ENCODE results near the gene KIRREL3.

Gene KIRREL3

DNA sequence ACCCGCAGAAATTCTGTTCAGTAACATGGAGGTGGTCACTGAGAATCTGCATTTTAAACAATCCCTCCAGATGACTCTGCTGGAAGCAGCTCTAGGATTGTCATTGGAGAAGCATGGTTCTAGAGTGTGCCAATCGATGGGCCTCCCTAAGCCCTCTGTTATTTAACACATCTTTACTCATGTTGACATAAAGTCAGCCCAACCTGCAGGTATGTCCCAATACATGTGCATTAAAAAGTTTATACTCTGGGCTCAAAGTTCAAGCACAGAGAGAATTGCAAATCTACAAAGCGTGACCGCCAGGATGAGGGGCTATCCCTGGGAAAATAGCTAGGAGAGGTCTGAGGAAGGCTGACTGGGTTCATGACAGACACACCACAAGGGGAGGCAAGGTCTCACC, 116.4 kb downstream of the KIRREL3 start:
- no peaks in the 10 kb centered on the region for H3F3A ChIP-seq (ENCODE audit: insufficient read depth)
- no peak overlapping the region for H3K9ac ChIP-seq (ENCODE audit: low read length)
- no peaks in the 10 kb centered on the region for H3K9me2 ChIP-seq (replicated peaks; ENCODE audit: insufficient read depth, low read length)
- no peaks in the 10 kb centered on the region for H3K79me2 ChIP-seq (ENCODE audit: insufficient read depth, low read length)
- H4K20me1 ChIP-seq (ENCODE audit: low read depth, low read length): no peaks in the 10 kb centered on the region
- no peak overlapping the region for H3K4me2 ChIP-seq (ENCODE audit: low read depth, low read length, poor library complexity, severe bottlenecking)
- TF ChIP-seq, protein P1, sequence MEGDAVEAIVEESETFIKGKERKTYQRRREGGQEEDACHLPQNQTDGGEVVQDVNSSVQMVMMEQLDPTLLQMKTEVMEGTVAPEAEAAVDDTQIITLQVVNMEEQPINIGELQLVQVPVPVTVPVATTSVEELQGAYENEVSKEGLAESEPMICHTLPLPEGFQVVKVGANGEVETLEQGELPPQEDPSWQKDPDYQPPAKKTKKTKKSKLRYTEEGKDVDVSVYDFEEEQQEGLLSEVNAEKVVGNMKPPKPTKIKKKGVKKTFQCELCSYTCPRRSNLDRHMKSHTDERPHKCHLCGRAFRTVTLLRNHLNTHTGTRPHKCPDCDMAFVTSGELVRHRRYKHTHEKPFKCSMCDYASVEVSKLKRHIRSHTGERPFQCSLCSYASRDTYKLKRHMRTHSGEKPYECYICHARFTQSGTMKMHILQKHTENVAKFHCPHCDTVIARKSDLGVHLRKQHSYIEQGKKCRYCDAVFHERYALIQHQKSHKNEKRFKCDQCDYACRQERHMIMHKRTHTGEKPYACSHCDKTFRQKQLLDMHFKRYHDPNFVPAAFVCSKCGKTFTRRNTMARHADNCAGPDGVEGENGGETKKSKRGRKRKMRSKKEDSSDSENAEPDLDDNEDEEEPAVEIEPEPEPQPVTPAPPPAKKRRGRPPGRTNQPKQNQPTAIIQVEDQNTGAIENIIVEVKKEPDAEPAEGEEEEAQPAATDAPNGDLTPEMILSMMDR (IDR thresholded peaks at IDR 0.05; ENCODE audit: insufficient read depth, low read length, poor library complexity, severe bottlenecking): no peak
- no peak for TF ChIP-seq EZH2phosphoT487 (conservative IDR thresholded peaks at IDR 0.05; ENCODE audit: low read length)
- no peak overlapping the region for H3K27ac ChIP-seq (ENCODE audit: low read depth, low read length)
- H3K27me3 ChIP-seq (ENCODE audit: low read length): no peaks in the 10 kb centered on the region
- H3K9me3 ChIP-seq (ENCODE audit: insufficient read depth, low read length): no peaks in the 10 kb centered on the region
- no peaks in the 10 kb centered on the region for H3K36me3 ChIP-seq (ENCODE audit: low read length)
- H2AFZ ChIP-seq (ENCODE audit: low read depth, low read length, severe bottlenecking): no peak overlapping the region
- no peak overlapping the region for H3K4me3 ChIP-seq (ENCODE audit: insufficient read depth, low read length, poor library complexity, severe bottlenecking)

DNA sequence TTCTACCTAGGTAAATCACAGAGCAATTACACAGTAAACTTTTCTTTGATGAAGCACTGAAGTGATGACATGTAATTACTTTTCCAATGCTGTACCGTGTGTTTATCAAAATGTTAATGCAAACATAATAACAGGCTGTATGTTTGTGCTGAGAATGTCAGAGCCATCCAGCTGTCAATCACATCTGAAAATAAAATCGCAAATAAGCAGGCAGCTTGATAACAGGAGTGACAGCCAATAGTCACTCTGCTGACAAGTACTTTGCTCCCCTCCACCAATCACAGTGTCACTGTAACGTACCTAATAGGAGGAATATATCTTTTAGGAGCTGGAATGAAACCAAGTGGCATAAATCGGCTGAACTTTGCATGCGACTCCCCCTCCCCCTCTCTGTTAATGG, 119.7 kb downstream of the KIRREL3 start:
- Histone ChIP-seq H2AFZ (ENCODE audit: low read depth, low read length, severe bottlenecking) (no peak overlapping the region), H3F3A (ENCODE audit: insufficient read depth) (no peaks in the 10 kb centered on the region), H3K79me2 (ENCODE audit: insufficient read depth, low read length) (no peaks in the 10 kb centered on the region), H3K9me3 (ENCODE audit: insufficient read depth, low read length) (no peaks in the 10 kb centered on the region), H3K9me2 (replicated peaks; ENCODE audit: insufficient read depth, low read length) (no peaks in the 10 kb centered on the region), H3K9ac (ENCODE audit: low read length) (no peak overlapping the region), H3K27me3 (ENCODE audit: low read length) (no peaks in the 10 kb centered on the region), H3K4me3 (ENCODE audit: insufficient read depth, low read length, poor library complexity, severe bottlenecking) (no peak overlapping the region), H3K36me3 (ENCODE audit: low read length) (no peaks in the 10 kb centered on the region), H4K20me1 (ENCODE audit: low read depth, low read length) (no peaks in the 10 kb centered on the region), H3K4me2 (ENCODE audit: low read depth, low read length, poor library complexity, severe bottlenecking) (no peak overlapping the region), H3K27ac (ENCODE audit: low read depth, low read length) (no peak overlapping the region)
- TF ChIP-seq, protein P1 (IDR thresholded peaks at IDR 0.05; ENCODE audit: insufficient read depth, low read length, poor library complexity, severe bottlenecking): no peak
- TF ChIP-seq EZH2phosphoT487 (conservative IDR thresholded peaks at IDR 0.05; ENCODE audit: low read length): no peak

DNA sequence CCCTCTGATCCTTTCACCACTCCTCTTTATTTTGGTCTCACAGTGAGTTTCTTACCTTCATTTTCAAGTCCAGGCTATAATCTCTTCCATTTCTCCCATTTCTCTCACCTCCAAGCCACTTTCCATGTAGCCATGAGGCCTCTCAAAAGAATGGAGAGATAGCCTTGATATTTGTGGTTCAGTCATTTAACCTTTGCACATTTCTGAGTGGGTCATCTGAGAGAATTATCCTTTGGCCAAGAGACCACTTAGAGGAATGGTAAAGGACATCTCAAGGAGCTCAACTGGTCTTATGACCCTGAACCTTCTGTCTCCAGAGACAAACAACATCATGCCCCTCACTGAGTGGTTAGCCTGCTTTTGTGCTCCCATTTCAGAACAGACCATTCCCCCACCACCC, 121.1 kb downstream of the KIRREL3 start:
- no peaks in the 10 kb centered on the region for H3F3A ChIP-seq (ENCODE audit: insufficient read depth)
- TF ChIP-seq, protein P1 (IDR thresholded peaks at IDR 0.05; ENCODE audit: insufficient read depth, low read length, poor library complexity, severe bottlenecking): no peak
- TF ChIP-seq EZH2phosphoT487 (conservative IDR thresholded peaks at IDR 0.05; ENCODE audit: low read length): no peak
- H3K27ac ChIP-seq (ENCODE audit: low read depth, low read length): no peak overlapping the region
- no peak overlapping the region for H3K4me2 ChIP-seq (ENCODE audit: low read depth, low read length, poor library complexity, severe bottlenecking)
- no peaks in the 10 kb centered on the region for H3K27me3 ChIP-seq (ENCODE audit: low read length)
- H4K20me1 ChIP-seq (ENCODE audit: low read depth, low read length): no peaks in the 10 kb centered on the region
- no peaks in the 10 kb centered on the region for H3K9me3 ChIP-seq (ENCODE audit: insufficient read depth, low read length)
- no peak overlapping the region for H3K9ac ChIP-seq (ENCODE audit: low read length)
- H3K79me2 ChIP-seq (ENCODE audit: insufficient read depth, low read length): no peaks in the 10 kb centered on the region
- no peak overlapping the region for H3K4me3 ChIP-seq (ENCODE audit: insufficient read depth, low read length, poor library complexity, severe bottlenecking)
- H2AFZ ChIP-seq (ENCODE audit: low read depth, low read length, severe bottlenecking): no peak overlapping the region
- no peaks in the 10 kb centered on the region for H3K36me3 ChIP-seq (ENCODE audit: low read length)
- no peaks in the 10 kb centered on the region for H3K9me2 ChIP-seq (replicated peaks; ENCODE audit: insufficient read depth, low read length)

Measured in SU-DHL-6 (cell line).